Endothelial cell of umbilical vein (primary cell): ENCODE measurements around the gene SLC37A1. TPM values are rescaled to one million over a fixed set of nuclear protein-coding genes. Genes with fewer than 3 reads are reported as not detected.

ENCODE experiments used
- BruUV-seq: library from RNA; stranded (reverse); fragments of 400-500 nt; replicated peaks from 2 replicates; lab custom pipeline; 2021; lab: Mats Ljungman, UMichigan
- CTCF ChIA-PET: fragments of 300-600, 350-600 bp; sonication (Branson Sonifier 250); formaldehyde crosslinking; loops from one replicate; lab custom pipeline; 2021; ENCODE audit warnings: antibody characterized with exemption, inconsistent platforms; lab: Charles Lee
- POLR2A ChIA-PET: fragments of 300-600, 350-600 bp; sonication (Branson Sonifier 250); formaldehyde crosslinking; loops from one replicate; lab custom pipeline; 2021; ENCODE audit warnings: antibody characterized with exemption, inconsistent platforms; lab: Charles Lee
- DNase-seq: peaks from one replicate; pipeline ENCODE4 v3.0.0-alpha.2; 2011; ENCODE audit warnings: low read depth, low spot score
- FAIRE-seq: peaks from 2 replicates; lab custom pipeline; 2011; peaks lifted over from hg19 to GRCh38; lab: Jason Lieb, UNC
- H2AFZ ChIP-seq: 2 replicates; pipeline ENCODE4 v1.6.0; 2012; ENCODE audit warnings: low read depth, low read length, control low read depth, inconsistent platforms
- H3K27ac ChIP-seq: 2 replicates; pipeline ENCODE4 v1.5.1; 2011; ENCODE audit warnings: low read depth, mild to moderate bottlenecking, control low read depth, low read length, moderate library complexity; ENCODE audit not compliant: insufficient read depth
- H3K27me3 ChIP-seq, 2 experiments: 2 replicates each; pipeline versions ENCODE4 v1.6.0 to v1.6.1; 2011; ENCODE audit warnings: low read length in 2 of 2, mixed read lengths in 1 of 2; ENCODE audit not compliant: control insufficient read depth in 2 of 2, insufficient read depth in 2 of 2
- H3K36me3 ChIP-seq, 2 experiments: 2 replicates in 1 of 2; 3 replicates in 1 of 2; pipeline ENCODE4 v1.5.1; 2011; ENCODE audit warnings: low read length in 2 of 2, mild to moderate bottlenecking in 1 of 2, moderate library complexity in 1 of 2; ENCODE audit not compliant: control insufficient read depth in 2 of 2, insufficient read depth in 2 of 2; ENCODE audit errors: extremely low read depth in 1 of 2
- H3K4me1 ChIP-seq: 3 replicates; pipeline ENCODE4 v1.5.1; 2011; ENCODE audit warnings: mild to moderate bottlenecking, low read length; ENCODE audit not compliant: control insufficient read depth, insufficient read depth; ENCODE audit errors: extremely low read depth
- H3K4me2 ChIP-seq: 2 replicates; pipeline ENCODE4 v1.6.1; 2011; ENCODE audit warnings: low read length, control low read depth, mixed read lengths; ENCODE audit not compliant: insufficient read depth
- H3K4me3 ChIP-seq, 3 experiments: fragments of 200-600 bp in 1 of 3; sonication (generic), shearing (Covaris generic) in 1 of 3; replicated peaks in 1 of 3; 2 replicates each; pipeline ENCODE4 v1.5.1; 2011 to 2016; ENCODE audit warnings: control low read depth in 3 of 3, low read length in 3 of 3, mild to moderate bottlenecking in 2 of 3, inconsistent platforms in 1 of 3, low read depth in 1 of 3, moderate library complexity in 1 of 3; ENCODE audit not compliant: insufficient read depth in 1 of 3
- H3K79me2 ChIP-seq: 2 replicates; pipeline ENCODE4 v1.6.0; 2012; ENCODE audit warnings: low read length, inconsistent platforms; ENCODE audit not compliant: control insufficient read depth, insufficient read depth
- H3K9ac ChIP-seq: replicated peaks from 2 replicates; pipeline ENCODE3; 2011; ENCODE audit warnings: low read length, control low read depth; ENCODE audit not compliant: insufficient read depth; ENCODE audit errors: extremely low read depth
- H3K9me1 ChIP-seq: replicated peaks from 3 replicates; pipeline ENCODE4 v1.6.0; 2011; ENCODE audit warnings: mild to moderate bottlenecking, low read length; ENCODE audit not compliant: control insufficient read depth, insufficient read depth; ENCODE audit errors: extremely low read depth
- H3K9me3 ChIP-seq: replicated peaks from 2 replicates; pipeline ENCODE4 v1.5.1; 2012; ENCODE audit warnings: low read length, inconsistent platforms; ENCODE audit not compliant: control insufficient read depth, insufficient read depth
- H4K20me1 ChIP-seq: replicated peaks from 2 replicates; pipeline ENCODE3; 2011; ENCODE audit warnings: mild to moderate bottlenecking, low read length; ENCODE audit not compliant: control insufficient read depth, insufficient read depth; ENCODE audit errors: extremely low read depth
- EZH2 ChIP-seq: IDR thresholded peaks from 2 replicates; pipeline ENCODE4 v1.6.1; 2012; ENCODE audit warnings: borderline replicate concordance, low read depth, mild to moderate bottlenecking, moderate library complexity, low read length, inconsistent platforms; ENCODE audit not compliant: severe bottlenecking
- FOS ChIP-seq: IDR thresholded peaks from 2 replicates; pipeline ENCODE4 v1.6.1; 2011; ENCODE audit warnings: mild to moderate bottlenecking, low read length, moderate library complexity, borderline replicate concordance; ENCODE audit not compliant: insufficient read depth
- GATA2 ChIP-seq: IDR thresholded peaks from 2 replicates; pipeline ENCODE4 v1.7.0; 2011; ENCODE audit warnings: low read depth, mild to moderate bottlenecking, moderate library complexity, mixed read lengths, low read length; ENCODE audit not compliant: insufficient read length, insufficient read depth
- JUN ChIP-seq: IDR thresholded peaks from 2 replicates; pipeline ENCODE4 v1.6.1; 2011; ENCODE audit warnings: borderline replicate concordance, low read depth; ENCODE audit not compliant: insufficient read length, insufficient read depth
- MYC ChIP-seq: IDR thresholded peaks from one replicate; pipeline ENCODE4 v1.6.1; 2011; ENCODE audit warnings: mild to moderate bottlenecking, low read depth, low read length
- POLR2A ChIP-seq: IDR thresholded peaks from 2 replicates; pipeline ENCODE4 v1.6.1; 2012; ENCODE audit warnings: low read depth, mild to moderate bottlenecking, control low read depth, low read length
- POLR2AphosphoS5 ChIP-seq: IDR thresholded peaks from 2 replicates; pipeline ENCODE4 v1.6.1; 2012; ENCODE audit warnings: low read depth, mild to moderate bottlenecking, control low read depth, low read length, moderate library complexity; ENCODE audit not compliant: insufficient read depth
- dilution Hi-C: fragments of 300-500 bp; cut with MboI; formaldehyde crosslinking; loops from one replicate; pipeline ENCODE4 v1.15.0; 2019; ENCODE audit warnings: low sequenced_read_pairs; ENCODE audit not compliant: extremely low pct_ligation_motif_present
- intact Hi-C: fragments of 100-400 bp; cut with micrococcal nuclease; formaldehyde crosslinking; loops from one replicate; pipeline ENCODE4 v1.10.0; 2022
- polyA plus RNA-seq, 4 experiments: library from polyadenylated mRNA; depleted of rRNA in 3 of 4; stranded (reverse) in 3 of 4; unstranded in 1 of 4; fragments of >200 nt; gene quantifications; 2 replicates each; pipeline versions ENCODE4 v1.2.1 to v1.2.3, GENCODE V29; 2011 to 2012; ENCODE audit warnings: missing spikeins in 1 of 4
- total RNA-seq: library from RNA; stranded (reverse); gene quantifications from 2 replicates; pipeline ENCODE4 v1.2.3, GENCODE V29; 2021
- TF ChIP-seq, protein P1 (sequence below): IDR thresholded peaks from 2 replicates; pipeline ENCODE4 v1.6.1; 2011; ENCODE audit not compliant: insufficient read depth, insufficient read length
- TF ChIP-seq, protein P2 (sequence below), 2 donors: IDR thresholded peaks; 1 replicate in 1 of 2; 2 replicates in 1 of 2; pipeline ENCODE4 v1.5.1; 2011; ENCODE audit warnings: low read length in 2 of 2, mild to moderate bottlenecking in 2 of 2, moderate library complexity in 2 of 2, control low read depth in 1 of 2, inconsistent platforms in 1 of 2, low read depth in 1 of 2; ENCODE audit not compliant: insufficient read depth in 1 of 2; ENCODE audit errors: extremely low read depth in 1 of 2

The SLC37A1 gene
- total and polyA plus RNA-seq, 2 donors (not counting 3 experiments of a cell fraction or from before 2014, with no cell fraction given), result 4.7 to 7.6 TPM

DNA sequence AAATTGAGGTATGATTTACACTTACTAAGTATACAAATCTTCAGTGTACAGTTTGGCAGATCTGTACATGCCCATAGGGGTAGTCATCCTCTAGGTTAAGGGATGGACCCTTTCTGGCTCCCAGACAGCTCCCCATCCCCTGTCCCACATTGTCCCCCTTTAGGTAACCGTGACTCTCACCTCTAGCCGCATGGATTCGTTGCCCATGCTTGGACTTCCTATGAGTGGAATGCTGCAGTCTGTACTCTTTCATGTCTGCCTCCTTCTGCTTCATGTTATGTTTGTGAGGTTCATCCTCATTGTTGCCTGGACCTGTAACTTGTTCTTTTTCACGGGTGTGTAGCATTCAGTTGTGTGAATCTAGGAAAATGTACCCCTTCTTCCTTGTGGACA, 20.3 kb downstream of the SLC37A1 start:
- no peak overlapping the region for H2AFZ ChIP-seq
- H3K4me3 ChIP-seq, result no peak overlapping the region
- BruUV-seq, result no TSS peak
- dilution Hi-C loops, result no loop called here
- ChIA-PET POLR2A (no interaction called here), CTCF (no interaction called here)
- TF ChIP-seq, protein P1, sequence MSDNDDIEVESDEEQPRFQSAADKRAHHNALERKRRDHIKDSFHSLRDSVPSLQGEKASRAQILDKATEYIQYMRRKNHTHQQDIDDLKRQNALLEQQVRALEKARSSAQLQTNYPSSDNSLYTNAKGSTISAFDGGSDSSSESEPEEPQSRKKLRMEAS, result no peak
- TF ChIP-seq EZH2 (no peak), FOS (no peak), JUN (no peak), GATA2 (no peak), POLR2AphosphoS5 (no peak), MYC (no peak), POLR2A (no peak)
- TF ChIP-seq, protein P2, sequence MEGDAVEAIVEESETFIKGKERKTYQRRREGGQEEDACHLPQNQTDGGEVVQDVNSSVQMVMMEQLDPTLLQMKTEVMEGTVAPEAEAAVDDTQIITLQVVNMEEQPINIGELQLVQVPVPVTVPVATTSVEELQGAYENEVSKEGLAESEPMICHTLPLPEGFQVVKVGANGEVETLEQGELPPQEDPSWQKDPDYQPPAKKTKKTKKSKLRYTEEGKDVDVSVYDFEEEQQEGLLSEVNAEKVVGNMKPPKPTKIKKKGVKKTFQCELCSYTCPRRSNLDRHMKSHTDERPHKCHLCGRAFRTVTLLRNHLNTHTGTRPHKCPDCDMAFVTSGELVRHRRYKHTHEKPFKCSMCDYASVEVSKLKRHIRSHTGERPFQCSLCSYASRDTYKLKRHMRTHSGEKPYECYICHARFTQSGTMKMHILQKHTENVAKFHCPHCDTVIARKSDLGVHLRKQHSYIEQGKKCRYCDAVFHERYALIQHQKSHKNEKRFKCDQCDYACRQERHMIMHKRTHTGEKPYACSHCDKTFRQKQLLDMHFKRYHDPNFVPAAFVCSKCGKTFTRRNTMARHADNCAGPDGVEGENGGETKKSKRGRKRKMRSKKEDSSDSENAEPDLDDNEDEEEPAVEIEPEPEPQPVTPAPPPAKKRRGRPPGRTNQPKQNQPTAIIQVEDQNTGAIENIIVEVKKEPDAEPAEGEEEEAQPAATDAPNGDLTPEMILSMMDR (IDR thresholded peaks at IDR 0.05; ENCODE audit: extremely low read depth in 1 of 2, insufficient read depth in 1 of 2, low read depth in 1 of 2, low read length in 2 of 2), result no peak
- no peaks in the 10 kb centered on the region for H3K36me3 ChIP-seq
- no peak overlapping the region for H3K4me2 ChIP-seq
- no peaks in the 10 kb centered on the region for H4K20me1 ChIP-seq
- peaks cover 4% of the 10 kb centered on the region for H3K4me1 ChIP-seq
- DNase-seq (no peak), FAIRE-seq (no peak)
- no peaks in the 10 kb centered on the region for H3K9me1 ChIP-seq
- no peaks in the 10 kb centered on the region for H3K27me3 ChIP-seq
- H3K9ac ChIP-seq, result no peak overlapping the region
- H3K79me2 ChIP-seq, result no peaks in the 10 kb centered on the region
- no peaks in the 10 kb centered on the region for H3K9me3 ChIP-seq
- H3K27ac ChIP-seq, result no peak overlapping the region
- intact Hi-C loops, result no loop called here
